Panc1 (cell line): ENCODE data around the gene USH2A. TPM values are rescaled to one million over a fixed set of nuclear protein-coding genes. Genes with fewer than 3 reads are reported as not detected.

ENCODE experiments used
- ATAC-seq: fragments of 200-7000 bp; cut with Tn5 transposase; 2 replicates; pipeline ENCODE4 v1.9.1; 2020; ENCODE audit warnings: mild to moderate bottlenecking, moderate library complexity
- BruUV-seq: library from RNA; stranded (reverse); fragments of 400-500 nt; replicated peaks from 2 replicates; lab custom pipeline; 2021; lab: Mats Ljungman, UMichigan
- CTCF ChIA-PET: fragments of 300-600 bp; sonication (Branson Sonifier 250); formaldehyde crosslinking; loops from one replicate; lab custom pipeline; 2022; ENCODE audit warnings: antibody characterized with exemption; lab: Charles Lee
- POLR2A ChIA-PET: fragments of 300-600 bp; sonication (Branson Sonifier 250); formaldehyde crosslinking; loops from one replicate; lab custom pipeline; 2022; ENCODE audit warnings: antibody characterized with exemption; lab: Charles Lee
- DNase-seq: peaks from one replicate; pipeline ENCODE4 v3.0.0-alpha.2; 2010; ENCODE audit warnings: low read depth, low spot score
- H3K27ac ChIP-seq: 2 replicates; pipeline ENCODE4 v1.5.1; 2011; ENCODE audit warnings: mild to moderate bottlenecking, low read length, inconsistent platforms
- H3K27me3 ChIP-seq: fragments of 200-500 bp; sonication (Bioruptor generic); 2 replicates; pipeline ENCODE4 v1.6.0; 2014; ENCODE audit warnings: low read length, inconsistent platforms; ENCODE audit not compliant: control insufficient read depth, insufficient read depth
- H3K36me3 ChIP-seq: fragments of 200-500 bp; sonication (Bioruptor generic); 2 replicates; pipeline ENCODE4 v1.5.1; 2014; ENCODE audit warnings: inconsistent platforms, mild to moderate bottlenecking, low read length, moderate library complexity; ENCODE audit not compliant: control insufficient read depth, insufficient read depth
- H3K4me1 ChIP-seq: 2 replicates; pipeline ENCODE4 v1.5.1; 2011; ENCODE audit warnings: inconsistent platforms, mild to moderate bottlenecking, low read length, moderate library complexity; ENCODE audit not compliant: control insufficient read depth, insufficient read depth
- H3K4me3 ChIP-seq, 2 experiments: 2 replicates each; pipeline ENCODE4 v1.5.1; 2011 to 2012; ENCODE audit warnings: low read depth in 2 of 2, low read length in 2 of 2, mild to moderate bottlenecking in 2 of 2, inconsistent platforms in 1 of 2, moderate library complexity in 1 of 2
- H3K9me3 ChIP-seq: fragments of 200-500 bp; sonication (Bioruptor generic); 2 replicates; pipeline ENCODE4 v1.5.1; 2014; ENCODE audit warnings: low read depth, mild to moderate bottlenecking, inconsistent platforms, low read length, moderate library complexity; ENCODE audit not compliant: control insufficient read depth, insufficient read depth
- CTCF ChIP-seq: fragments of 450-650 bp; IDR thresholded peaks from 2 replicates; pipeline ENCODE4 v1.5.1; 2017; ENCODE audit warnings: mild to moderate bottlenecking
- POLR2AphosphoS5 ChIP-seq: IDR thresholded peaks from 2 replicates; pipeline ENCODE4 v1.6.1; 2012; ENCODE audit warnings: mild to moderate bottlenecking, low read depth, low read length, moderate library complexity
- TCF7L2 ChIP-seq: IDR thresholded peaks from 2 replicates; pipeline ENCODE4 v1.6.1; 2011; ENCODE audit warnings: mild to moderate bottlenecking, low read depth, low read length, inconsistent platforms
- in situ Hi-C: cut with HindIII; loops from 2 replicates; pipeline ENCODE4 v1.10.0; 2016; ENCODE audit warnings: low sequenced_read_pairs, low pct_unique_long_range_greater_than_20kb
- intact Hi-C: fragments of 100-400 bp; cut with micrococcal nuclease; formaldehyde crosslinking; loops from one replicate; pipeline ENCODE4 v1.10.0; 2022; ENCODE audit not compliant: unreplicated experiment
- total RNA-seq: library from RNA; stranded (reverse); gene quantifications from one replicate; pipeline ENCODE4 v1.2.1, GENCODE V29; 2021; ENCODE audit not compliant: unreplicated experiment
- TF ChIP-seq, protein P1 (sequence below), 2 experiments: IDR thresholded peaks; 2 replicates each; pipeline ENCODE4 v1.6.1; 2011 to 2012; ENCODE audit warnings: low read depth in 2 of 2, control low read depth in 1 of 2, low read length in 1 of 2, mild to moderate bottlenecking in 1 of 2, moderate library complexity in 1 of 2; ENCODE audit not compliant: insufficient read depth in 1 of 2

The USH2A gene
- total RNA-seq, 1 experiment from 2014 or later: not detected

- ChIA-PET CTCF (no interaction called here), POLR2A (no interaction called here)
- DNase-seq (no peak), ATAC-seq (no peak)
- Histone ChIP-seq H3K4me3 (no peak overlapping the region), H3K36me3 (no peaks in the 10 kb centered on the region), H3K27ac (no peak overlapping the region), H3K4me1 (no peaks in the 10 kb centered on the region), H3K27me3 (no peaks in the 10 kb centered on the region), H3K9me3 (no peaks in the 10 kb centered on the region)
- intact Hi-C loops: no loop called here
- in situ Hi-C loops: no loop called here
- no TSS peak for BruUV-seq
- TF ChIP-seq, protein P1, sequence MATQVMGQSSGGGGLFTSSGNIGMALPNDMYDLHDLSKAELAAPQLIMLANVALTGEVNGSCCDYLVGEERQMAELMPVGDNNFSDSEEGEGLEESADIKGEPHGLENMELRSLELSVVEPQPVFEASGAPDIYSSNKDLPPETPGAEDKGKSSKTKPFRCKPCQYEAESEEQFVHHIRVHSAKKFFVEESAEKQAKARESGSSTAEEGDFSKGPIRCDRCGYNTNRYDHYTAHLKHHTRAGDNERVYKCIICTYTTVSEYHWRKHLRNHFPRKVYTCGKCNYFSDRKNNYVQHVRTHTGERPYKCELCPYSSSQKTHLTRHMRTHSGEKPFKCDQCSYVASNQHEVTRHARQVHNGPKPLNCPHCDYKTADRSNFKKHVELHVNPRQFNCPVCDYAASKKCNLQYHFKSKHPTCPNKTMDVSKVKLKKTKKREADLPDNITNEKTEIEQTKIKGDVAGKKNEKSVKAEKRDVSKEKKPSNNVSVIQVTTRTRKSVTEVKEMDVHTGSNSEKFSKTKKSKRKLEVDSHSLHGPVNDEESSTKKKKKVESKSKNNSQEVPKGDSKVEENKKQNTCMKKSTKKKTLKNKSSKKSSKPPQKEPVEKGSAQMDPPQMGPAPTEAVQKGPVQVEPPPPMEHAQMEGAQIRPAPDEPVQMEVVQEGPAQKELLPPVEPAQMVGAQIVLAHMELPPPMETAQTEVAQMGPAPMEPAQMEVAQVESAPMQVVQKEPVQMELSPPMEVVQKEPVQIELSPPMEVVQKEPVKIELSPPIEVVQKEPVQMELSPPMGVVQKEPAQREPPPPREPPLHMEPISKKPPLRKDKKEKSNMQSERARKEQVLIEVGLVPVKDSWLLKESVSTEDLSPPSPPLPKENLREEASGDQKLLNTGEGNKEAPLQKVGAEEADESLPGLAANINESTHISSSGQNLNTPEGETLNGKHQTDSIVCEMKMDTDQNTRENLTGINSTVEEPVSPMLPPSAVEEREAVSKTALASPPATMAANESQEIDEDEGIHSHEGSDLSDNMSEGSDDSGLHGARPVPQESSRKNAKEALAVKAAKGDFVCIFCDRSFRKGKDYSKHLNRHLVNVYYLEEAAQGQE (IDR thresholded peaks at IDR 0.05; ENCODE audit: insufficient read depth in 1 of 2, low read depth in 2 of 2, low read length in 1 of 2): no peak
- peak; percentile 47 for TF ChIP-seq CTCF
- no peak for TF ChIP-seq TCF7L2
Observed at GRCh38 chr1:216310776-216311175, 112.5 kb downstream of the USH2A start.

- POLR2A ChIA-PET: no interaction called here
- no peaks in the 10 kb centered on the region for H3K9me3 ChIP-seq
- intact Hi-C loops: no loop called here
- H3K27me3 ChIP-seq: no peaks in the 10 kb centered on the region
- in situ Hi-C loops: no loop called here
- BruUV-seq: no TSS peak
- TF ChIP-seq POLR2AphosphoS5: no peak
- TF ChIP-seq TCF7L2: no peak
- TF ChIP-seq, protein P1 (IDR thresholded peaks at IDR 0.05; ENCODE audit: insufficient read depth in 1 of 2, low read depth in 2 of 2, low read length in 1 of 2): no peak
- H3K27ac ChIP-seq: no peak overlapping the region
- no peaks in the 10 kb centered on the region for H3K4me1 ChIP-seq
- DNase-seq (no peak), ATAC-seq (no peak)
- H3K36me3 ChIP-seq: no peaks in the 10 kb centered on the region
- H3K4me3 ChIP-seq: no peak overlapping the region
- CTCF ChIA-PET: no interaction called here
Observed at GRCh38 chr1:216306830-216307229, 116.4 kb downstream of the USH2A start.
